CD4-positive, CD25-positive, alpha-beta regulatory T cell (primary cell): Measurements from ENCODE around the gene AHNAK2. TPM values are rescaled to one million over a fixed set of nuclear protein-coding genes. Genes with fewer than 3 reads are reported as not detected.

ENCODE experiments used
- ATAC-seq, 2 donors: fragments of 150-1000 bp; cut with Tn5 transposase; one replicate each; pipeline ENCODE4 v1.10.0; 2021; ENCODE audit warnings: low read depth in 2 of 2, moderate number of reproducible peaks in 2 of 2, moderate library complexity in 1 of 2
- DNase-seq, 3 donors: peaks; one replicate each; pipeline versions ENCODE4 v3.0.0 to v3.0.0-alpha.2; 2012 to 2022; ENCODE audit warnings: mixed read lengths in 1 of 3
- H3K27ac ChIP-seq: one replicate; pipeline ENCODE4 v1.7.0; 2013; ENCODE audit warnings: mild to moderate bottlenecking, low read length; ENCODE audit not compliant: insufficient read depth, poor library complexity, severe bottlenecking
- H3K27me3 ChIP-seq: one replicate; pipeline ENCODE4 v1.7.0; 2013; ENCODE audit warnings: low read length; ENCODE audit not compliant: control insufficient read depth, insufficient read depth
- H3K36me3 ChIP-seq: one replicate; pipeline ENCODE4 v1.7.0; 2013; ENCODE audit warnings: mild to moderate bottlenecking, low read length, moderate library complexity; ENCODE audit not compliant: control insufficient read depth, insufficient read depth
- H3K4me1 ChIP-seq: 2 replicates; pipeline ENCODE4 v1.7.0; 2013; ENCODE audit warnings: mild to moderate bottlenecking, low read length; ENCODE audit not compliant: insufficient read depth, control insufficient read depth, poor library complexity, severe bottlenecking
- H3K4me3 ChIP-seq: one replicate; pipeline ENCODE4 v1.7.0; 2013; ENCODE audit warnings: low read depth, mild to moderate bottlenecking, low read length, moderate library complexity
- H3K9me3 ChIP-seq, 2 experiments: 1 replicate in 1 of 2; 2 replicates in 1 of 2; pipeline ENCODE4 v1.7.0; 2013; ENCODE audit warnings: low read length in 2 of 2, mild to moderate bottlenecking in 1 of 2, moderate library complexity in 1 of 2; ENCODE audit not compliant: control insufficient read depth in 2 of 2
- H3K27ac Mint-ChIP-seq, 3 donors: one replicate each; pipeline ENCODE4 v1.8.0; 2020 to 2022; ENCODE audit warnings: mild to moderate bottlenecking in 3 of 3, mixed read lengths in 3 of 3, moderate library complexity in 2 of 3
- H3K27me3 Mint-ChIP-seq: one replicate; pipeline ENCODE4 v1.8.0; 2022; ENCODE audit warnings: mild to moderate bottlenecking, mixed read lengths
- H3K36me3 Mint-ChIP-seq: one replicate; pipeline ENCODE4 v1.8.0; 2020; ENCODE audit warnings: mixed read lengths
- H3K4me1 Mint-ChIP-seq, 4 donors: one replicate each; pipeline ENCODE4 v1.8.0; 2020 to 2022; ENCODE audit warnings: mixed read lengths in 4 of 4, mild to moderate bottlenecking in 1 of 4
- H3K4me3 Mint-ChIP-seq, 4 donors: one replicate each; pipeline ENCODE4 v1.8.0; 2020 to 2022; ENCODE audit warnings: mild to moderate bottlenecking in 4 of 4, mixed read lengths in 4 of 4, moderate library complexity in 3 of 4
- H3K9me3 Mint-ChIP-seq, 7 donors: one replicate each; pipeline ENCODE4 v1.8.0; 2020 to 2022; ENCODE audit warnings: mixed read lengths in 7 of 7, mild to moderate bottlenecking in 3 of 7, moderate library complexity in 2 of 7
- polyA plus RNA-seq, 4 donors: library from polyadenylated mRNA; unstranded; fragments of 300-500 nt; fragmentation: Illumina TruSeq; gene quantifications; one replicate each; pipeline ENCODE4 v1.2.3, GENCODE V29; 2021
- total RNA-seq: library from RNA; stranded (reverse); gene quantifications from one replicate; pipeline ENCODE4 v1.2.3, GENCODE V29; 2022

The AHNAK2 gene
- total and polyA plus RNA-seq, 5 donors from 2014 or later, result not detected

GRCh38 chr14:105023144-105023543 is 45.0 kb upstream of the AHNAK2 start:
- peaks cover 46% of the 10 kb centered on the region for H3K4me1 ChIP-seq
- H3K4me3 Mint-ChIP-seq, result peak overlapping the region; percentile 21 to 86 (median 48)

DNA sequence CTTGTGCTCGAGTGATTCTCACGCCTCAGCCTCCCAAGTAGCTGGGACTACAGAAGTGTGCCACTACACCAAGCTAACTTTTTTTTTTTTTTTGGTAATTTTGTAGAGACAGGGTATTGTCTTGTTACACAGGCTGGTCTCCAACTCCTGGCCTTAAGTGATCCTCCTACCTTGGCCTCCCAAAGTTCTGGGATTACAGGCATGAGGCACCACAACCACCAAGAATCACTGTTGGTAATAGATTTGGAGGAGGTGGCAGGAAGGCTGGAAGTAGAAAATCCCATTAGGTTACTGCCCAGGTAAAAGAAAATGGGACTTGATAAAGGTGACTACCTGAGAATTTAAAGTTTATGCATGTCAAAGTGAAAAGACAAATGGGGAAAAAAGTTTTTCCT is 44.1 kb upstream of the AHNAK2 start:
- peak overlapping the region; percentile 88 to 98 (median 92) for H3K4me3 Mint-ChIP-seq
- H3K4me3 ChIP-seq, result no peak overlapping the region
- peaks cover 0 to 3% (median 0%) of the 10 kb centered on the region in 7 donors for H3K9me3 Mint-ChIP-seq
- no peaks in the 10 kb centered on the region for H3K27me3 ChIP-seq
- H3K4me1 Mint-ChIP-seq, result peaks cover 22 to 69% (median 45%) of the 10 kb centered on the region in 4 donors
- H3K9me3 ChIP-seq, result no peaks in the 10 kb centered on the region
- DNase-seq (no peak), ATAC-seq (no peak)
- no peak overlapping the region for H3K27ac ChIP-seq
- no peaks in the 10 kb centered on the region for H3K36me3 ChIP-seq
- H3K4me1 ChIP-seq, result peaks cover 50% of the 10 kb centered on the region
- H3K36me3 Mint-ChIP-seq, result no peaks in the 10 kb centered on the region
- peaks cover 6% of the 10 kb centered on the region for H3K27me3 Mint-ChIP-seq
- peak overlapping the region in 1 of 3 donors; percentile 79 for H3K27ac Mint-ChIP-seq

More at GRCh38 chr14:105023144-105023543, 45.0 kb upstream of the AHNAK2 start:
- ATAC-seq (no peak), DNase-seq (no peak)
- H3K9me3 Mint-ChIP-seq, result peaks cover 0 to 3% (median 0%) of the 10 kb centered on the region in 7 donors
- Histone ChIP-seq H3K27ac (no peak overlapping the region), H3K27me3 (no peaks in the 10 kb centered on the region), H3K9me3 (no peaks in the 10 kb centered on the region), H3K4me3 (no peak overlapping the region), H3K36me3 (no peaks in the 10 kb centered on the region)
- peaks cover 20 to 65% (median 41%) of the 10 kb centered on the region in 4 donors for H3K4me1 Mint-ChIP-seq
- no peak overlapping the region for H3K27ac Mint-ChIP-seq
- peaks cover 6% of the 10 kb centered on the region for H3K27me3 Mint-ChIP-seq
- no peaks in the 10 kb centered on the region for H3K36me3 Mint-ChIP-seq

GRCh38 chr14:105021656-105022275 is 43.6 kb upstream of the AHNAK2 start:
- no peak for DNase-seq
- H3K27me3 Mint-ChIP-seq, result peaks cover 6% of the 10 kb centered on the region
- Histone ChIP-seq H3K27me3 (no peaks in the 10 kb centered on the region), H3K4me3 (peak overlapping the region; percentile 85), H3K9me3 (no peaks in the 10 kb centered on the region), H3K36me3 (no peaks in the 10 kb centered on the region), H3K27ac (peak overlapping the region; percentile 85), H3K4me1 (peaks cover 55% of the 10 kb centered on the region)
- peaks cover 24 to 73% (median 46%) of the 10 kb centered on the region in 4 donors for H3K4me1 Mint-ChIP-seq
- peaks cover 1% of the 10 kb centered on the region for H3K36me3 Mint-ChIP-seq
- peaks cover 0 to 3% (median 0%) of the 10 kb centered on the region in 7 donors for H3K9me3 Mint-ChIP-seq
- ATAC-seq, result no peak
- H3K4me3 Mint-ChIP-seq, result peak overlapping the region; percentile 88 to 98 (median 92)
- peak overlapping the region; percentile 66 to 97 (median 95) for H3K27ac Mint-ChIP-seq

GRCh38 chr14:105020815-105021655 is 42.9 kb upstream of the AHNAK2 start, which contains the start of gene CDCA4:
TSS of gene CDCA4 (minus strand) at chr14:105021083. CDS start at chr14:105011929, 9,154 bp downstream.
- Mint-ChIP-seq H3K27ac (peak within 1 kb of the TSS; percentile 77 to 97 (median 95)), H3K36me3 (peaks cover 6% of the 10 kb centered on the region), H3K27me3 (peaks cover 6% of the 10 kb centered on the region), H3K9me3 (peaks cover 0 to 1% (median 0%) of the 10 kb centered on the region in 7 donors), H3K4me1 (peaks cover 29 to 76% (median 50%) of the 10 kb centered on the region in 4 donors), H3K4me3 (peak within 1 kb of the TSS; percentile 91 to 98 (median 94))
- H3K9me3 ChIP-seq, result no peaks in the 10 kb centered on the region
- H3K36me3 ChIP-seq, result no peaks in the 10 kb centered on the region
- H3K27me3 ChIP-seq, result no peaks in the 10 kb centered on the region
- DNase-seq, result peak; percentile 93 to 97 (median 96)
- peaks cover 53% of the 10 kb centered on the region for H3K4me1 ChIP-seq
- peak within 1 kb of the TSS; percentile 92 for H3K4me3 ChIP-seq
- H3K27ac ChIP-seq, result peak within 1 kb of the TSS; percentile 85
- peak; percentile 85 to 86 for ATAC-seq

- Mint-ChIP-seq H3K4me3 (peak overlapping the region; percentile 91 to 96 (median 92)), H3K36me3 (peaks cover 8% of the 10 kb centered on the region), H3K27me3 (peaks cover 6% of the 10 kb centered on the region), H3K4me1 (peaks cover 27 to 76% (median 52%) of the 10 kb centered on the region in 4 donors), H3K27ac (peak overlapping the region; percentile 77 to 91 (median 88)), H3K9me3 (peaks cover 0 to 1% (median 0%) of the 10 kb centered on the region in 7 donors)
- peak; percentile 53 to 58 (median 54) for DNase-seq
- no peaks in the 10 kb centered on the region for H3K36me3 ChIP-seq
- peak overlapping the region; percentile 84 for H3K27ac ChIP-seq
- peaks cover 53% of the 10 kb centered on the region for H3K4me1 ChIP-seq
- no peaks in the 10 kb centered on the region for H3K9me3 ChIP-seq
- ATAC-seq, result peak; percentile 1 to 3
- H3K4me3 ChIP-seq, result peak overlapping the region; percentile 92
- H3K27me3 ChIP-seq, result no peaks in the 10 kb centered on the region
These were observed 42.0 kb upstream of the AHNAK2 start for GRCh38 chr14:105019861-105020814.

DNA sequence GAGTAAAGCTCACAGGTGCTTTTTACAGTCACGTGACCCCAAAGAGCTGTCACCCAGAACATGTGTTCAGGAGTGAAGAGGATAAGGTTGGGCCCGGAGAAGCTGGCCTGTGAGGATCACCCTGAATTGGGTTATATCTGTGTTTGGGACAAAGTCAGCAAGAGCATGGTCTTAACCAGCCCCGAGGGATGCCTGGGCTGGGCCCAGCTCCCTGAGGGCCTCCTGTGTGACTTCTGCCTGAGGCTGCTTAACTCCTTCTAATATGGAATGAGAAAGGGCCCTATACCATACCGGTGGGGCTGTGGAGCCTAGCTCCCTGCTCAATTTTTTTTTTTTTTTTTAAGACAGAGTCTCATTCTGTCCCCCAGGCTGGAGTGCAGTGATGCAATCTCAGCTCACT is 40.2 kb upstream of the AHNAK2 start:
- H3K27ac ChIP-seq, result no peak overlapping the region
- H3K27me3 ChIP-seq, result no peaks in the 10 kb centered on the region
- peaks cover 62% of the 10 kb centered on the region for H3K4me1 ChIP-seq
- Mint-ChIP-seq H3K9me3 (peaks cover 0 to 1% (median 0%) of the 10 kb centered on the region in 7 donors), H3K27me3 (peaks cover 6% of the 10 kb centered on the region), H3K4me3 (peak overlapping the region; percentile 91 to 96 (median 92)), H3K27ac (peak overlapping the region in 2 of 3 donors; percentile 32 to 44), H3K36me3 (peaks cover 10% of the 10 kb centered on the region), H3K4me1 (peaks cover 29 to 84% (median 61%) of the 10 kb centered on the region in 4 donors)
- ATAC-seq (no peak), DNase-seq (no peak)
- no peaks in the 10 kb centered on the region for H3K36me3 ChIP-seq
- H3K9me3 ChIP-seq, result no peaks in the 10 kb centered on the region
- H3K4me3 ChIP-seq, result peak overlapping the region; percentile 26

DNA sequence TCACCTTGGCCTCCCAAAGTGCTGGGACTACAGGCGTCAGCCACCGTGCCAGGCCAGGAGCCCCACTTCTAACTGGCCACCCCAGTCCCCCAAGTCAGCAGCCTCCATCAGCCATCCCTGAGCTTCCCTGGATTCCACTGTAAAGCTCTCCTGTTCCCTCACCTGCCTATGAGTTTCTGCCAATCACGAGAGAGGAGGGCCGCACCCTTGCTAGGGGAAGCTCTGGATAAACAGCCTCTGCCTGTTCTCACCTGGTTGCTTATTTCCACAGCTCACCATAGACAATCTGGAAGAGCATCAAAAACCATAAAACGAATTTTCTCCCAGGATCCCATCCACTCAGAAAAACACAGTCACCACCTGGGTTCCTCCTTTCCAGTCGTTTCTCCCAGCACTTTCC is 37.7 kb upstream of the AHNAK2 start:
- Histone ChIP-seq H3K9me3 (no peaks in the 10 kb centered on the region), H3K36me3 (peaks cover 9% of the 10 kb centered on the region), H3K4me1 (peaks cover 63% of the 10 kb centered on the region), H3K27ac (peak overlapping the region; percentile 66), H3K4me3 (peak overlapping the region; percentile 26), H3K27me3 (no peaks in the 10 kb centered on the region)
- DNase-seq, result no peak
- peak overlapping the region; percentile 40 to 87 (median 87) for H3K27ac Mint-ChIP-seq
- peaks cover 20 to 82% (median 54%) of the 10 kb centered on the region in 4 donors for H3K4me1 Mint-ChIP-seq
- H3K36me3 Mint-ChIP-seq, result peaks cover 13% of the 10 kb centered on the region
- peaks cover 0 to 1% (median 0%) of the 10 kb centered on the region in 7 donors for H3K9me3 Mint-ChIP-seq
- no peaks in the 10 kb centered on the region for H3K27me3 Mint-ChIP-seq
- ATAC-seq, result no peak
- peak overlapping the region; percentile 39 to 83 (median 66) for H3K4me3 Mint-ChIP-seq
